ENCODE results near the gene UROS. TPM values are rescaled to one million over a fixed set of nuclear protein-coding genes. Genes with fewer than 3 reads are reported as not detected.

The UROS gene
- total RNA-seq, 1 experiment from 2014 or later = 116 TPM

DNA sequence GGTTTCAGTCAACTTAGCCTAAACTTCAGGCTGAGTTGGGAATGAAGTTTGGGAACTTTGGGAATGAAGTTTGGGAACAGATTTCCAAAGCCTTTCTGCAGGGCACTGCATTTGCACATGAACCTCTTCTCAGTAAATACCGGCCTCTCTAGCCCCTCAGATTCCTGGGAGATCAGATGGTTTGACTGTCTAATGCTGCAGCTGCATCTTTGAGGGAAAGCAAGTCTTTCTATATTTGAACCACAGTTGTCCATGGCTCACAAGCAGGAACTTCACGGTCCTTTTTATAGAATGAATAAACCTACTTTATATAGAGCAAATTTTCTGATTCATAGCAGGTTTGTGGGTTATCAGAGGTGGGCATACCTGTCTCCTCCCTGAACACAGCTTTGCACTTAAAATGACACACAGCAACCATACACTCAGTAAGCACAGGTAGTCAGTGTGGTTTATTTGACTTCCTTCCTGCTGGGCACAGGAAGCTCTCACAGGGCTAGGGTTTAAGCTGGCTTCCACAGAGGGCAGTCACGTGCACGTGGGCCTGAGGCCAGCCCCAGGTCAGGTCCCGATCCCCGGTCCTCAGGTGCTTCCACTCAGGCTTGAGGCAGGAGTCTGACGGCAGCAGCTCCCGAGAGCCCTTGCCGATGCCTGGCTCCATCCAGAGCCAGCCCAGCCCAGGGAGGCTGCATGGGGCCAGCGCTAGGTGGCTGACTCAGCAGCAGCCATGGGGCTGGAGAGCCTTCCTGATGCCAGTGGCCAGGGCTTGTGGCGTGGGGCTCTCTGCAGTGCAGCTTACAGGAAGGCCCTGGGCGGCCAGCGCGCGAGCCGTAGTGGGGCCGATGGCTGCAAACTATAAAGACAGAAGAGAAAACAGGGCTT lies 34.7 kb downstream of the UROS start:
- no peak for DNase-seq (ENCODE audit: low spot score)

DNA sequence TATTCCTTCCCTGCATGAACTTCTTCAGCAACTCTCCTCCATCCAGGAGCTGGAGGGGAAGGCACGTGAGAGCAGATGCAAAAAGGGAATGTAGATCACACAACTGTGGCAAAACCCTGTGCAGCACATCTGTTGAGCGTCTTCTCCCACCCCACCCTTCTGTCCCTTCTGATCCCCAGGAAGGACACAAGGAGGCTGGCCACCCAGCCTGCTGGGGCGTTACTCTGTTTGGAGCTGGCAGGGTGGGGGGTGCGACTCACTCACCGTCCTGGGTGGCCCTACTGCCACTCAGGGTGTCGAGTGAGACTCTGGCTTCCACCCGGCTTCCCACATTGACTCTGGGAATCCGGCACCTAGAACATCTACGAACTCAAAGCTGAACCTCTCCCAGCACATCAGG lies 37.3 kb downstream of the UROS start:
- no peak for DNase-seq (ENCODE audit: low spot score)

DNA sequence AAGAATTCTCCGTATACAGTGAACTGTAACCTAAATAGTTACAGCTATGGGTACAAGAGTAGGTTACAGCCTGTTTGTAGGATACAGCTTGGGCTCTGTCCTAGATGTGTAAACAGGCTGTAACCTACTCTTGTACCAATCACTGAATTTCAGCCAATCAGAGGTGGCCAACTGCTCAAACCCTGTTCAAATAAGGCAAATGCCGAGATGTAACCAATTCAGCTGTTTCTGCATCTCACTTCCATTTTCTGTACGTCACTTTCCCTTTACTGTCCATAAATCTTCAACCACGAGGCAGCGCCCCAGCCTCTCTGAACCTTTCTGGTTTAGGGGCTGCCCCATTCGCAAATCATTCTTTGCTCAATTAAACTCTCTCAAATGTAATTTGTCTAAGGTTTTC lies 39.1 kb downstream of the UROS start:
- no peak for DNase-seq (ENCODE audit: low spot score)

DNA sequence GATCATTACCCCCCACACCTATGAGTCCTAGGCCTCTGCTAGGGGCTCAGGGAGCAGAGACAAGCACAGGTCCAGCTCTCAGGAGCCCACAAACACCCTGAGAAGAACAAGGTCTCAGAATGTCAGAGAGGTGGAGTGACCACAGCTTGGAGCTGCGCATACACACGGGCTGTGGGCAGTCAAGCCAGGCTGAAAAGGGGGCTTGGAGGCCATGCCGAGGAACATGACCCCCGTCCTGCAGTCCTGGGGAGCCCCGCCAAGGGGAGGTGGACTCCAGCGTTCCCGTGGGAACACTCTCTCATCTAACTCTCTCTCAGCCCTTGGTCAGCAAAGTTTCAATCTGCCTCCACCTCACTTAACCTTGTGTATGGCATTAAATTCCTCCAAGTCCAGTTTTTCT lies 39.6 kb downstream of the UROS start:
- no peak for DNase-seq (ENCODE audit: low spot score)

DNA sequence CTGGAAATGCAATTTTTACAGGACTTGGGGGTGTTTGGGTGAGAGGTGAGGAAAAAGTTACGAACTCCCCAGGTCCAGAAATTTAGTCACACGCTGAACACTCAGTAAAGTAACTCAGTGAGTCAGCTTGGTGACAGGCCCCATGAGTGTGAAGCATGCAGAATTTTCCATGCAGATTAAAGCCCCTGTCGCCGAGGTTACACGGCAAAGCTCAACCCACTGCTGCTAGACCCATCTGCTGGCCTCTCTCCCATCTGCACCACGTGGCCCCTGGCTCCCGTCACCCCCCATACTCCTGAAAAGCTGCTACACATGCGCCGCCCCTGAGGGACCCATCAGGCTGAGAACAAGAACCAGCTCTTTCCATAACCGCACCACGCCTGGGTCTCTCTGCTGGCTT lies 40.4 kb downstream of the UROS start:
- DNase-seq (ENCODE audit: low spot score) = no peak

DNA sequence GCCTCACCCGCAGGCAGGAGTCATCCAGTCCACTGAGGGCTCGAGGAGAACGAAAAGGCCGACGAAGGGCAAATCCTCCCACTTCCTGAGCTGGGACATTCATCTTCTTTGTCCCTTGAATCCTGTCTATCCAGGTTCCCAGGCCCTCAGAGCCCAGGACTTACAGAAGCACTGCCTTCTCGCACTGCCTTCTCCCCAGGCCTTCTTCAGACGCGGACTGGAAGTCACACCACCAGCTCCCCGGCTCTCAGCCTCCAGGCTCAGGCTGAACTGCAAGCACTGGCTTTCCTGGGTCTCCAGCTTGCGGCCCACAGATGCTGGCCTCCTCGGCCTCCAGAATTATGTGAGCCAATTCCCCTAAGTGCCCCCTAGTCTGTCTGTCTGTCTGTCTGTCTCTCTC lies 41.0 kb downstream of the UROS start:
- DNase-seq (ENCODE audit: low spot score) = no peak

DNA sequence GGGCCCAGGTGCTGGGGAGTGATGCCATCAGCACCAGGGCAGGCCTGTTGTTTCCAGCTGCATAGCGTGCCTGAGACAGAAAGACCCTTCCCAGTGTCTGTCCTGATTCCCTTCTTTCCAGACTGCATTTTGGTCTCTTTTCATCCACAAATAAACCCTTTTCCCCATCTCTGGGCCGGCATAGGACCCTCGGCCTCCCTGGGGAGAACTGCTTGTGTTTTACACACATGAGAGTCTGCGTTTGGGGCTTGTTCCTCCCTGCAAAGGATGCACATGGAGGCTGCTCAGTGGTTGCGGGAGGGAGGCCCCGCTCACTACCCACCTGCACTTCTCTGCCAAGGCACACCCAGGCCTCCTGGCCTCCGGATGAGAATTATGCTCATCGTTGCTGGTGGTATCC lies 41.7 kb downstream of the UROS start:
- no peak for DNase-seq (ENCODE audit: low spot score)

DNA sequence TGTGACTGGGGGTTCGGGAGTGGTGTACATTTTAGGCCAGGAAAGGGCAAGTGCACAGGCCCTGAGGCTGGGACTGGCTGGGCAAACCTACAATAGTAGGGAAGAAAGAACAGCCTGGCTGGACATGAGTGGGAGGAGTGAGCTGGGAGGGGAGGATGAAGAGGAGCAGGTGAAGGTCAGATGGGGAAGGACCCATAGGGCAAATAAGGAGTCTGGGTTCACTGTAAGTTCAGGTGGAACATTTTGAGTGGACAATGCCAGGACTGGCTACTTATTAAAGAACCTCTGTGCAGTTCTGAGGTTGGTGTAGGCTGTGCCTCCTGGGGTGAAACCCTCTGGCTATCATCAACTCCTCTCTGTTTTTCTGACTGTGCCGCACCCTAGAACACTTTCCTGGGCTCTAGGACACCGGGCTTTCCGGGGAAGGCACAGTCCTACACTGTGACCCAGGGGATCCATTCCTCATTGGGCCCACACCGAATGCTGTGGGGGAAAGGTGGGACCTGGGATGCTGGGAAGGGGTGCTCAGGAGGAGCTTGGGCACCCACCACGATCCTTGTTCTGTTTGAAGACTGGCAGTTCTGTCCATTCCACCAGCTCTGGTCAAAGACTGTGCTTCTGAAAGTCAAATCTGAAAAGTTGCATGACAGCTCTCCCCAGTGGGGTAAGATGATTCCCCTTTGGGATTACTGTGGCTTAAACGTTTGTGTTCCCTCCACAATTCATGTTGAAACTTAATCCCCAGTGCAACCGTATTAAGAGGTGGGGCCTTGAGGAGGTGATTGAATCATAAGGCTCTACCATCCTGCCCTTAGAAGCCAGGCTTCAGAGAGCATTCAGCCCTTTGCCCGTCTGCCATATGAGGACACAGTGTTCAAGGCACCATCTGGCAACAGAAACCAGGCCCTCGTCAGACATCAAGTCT lies 43.4 kb downstream of the UROS start:
- DNase-seq (ENCODE audit: low spot score) = no peak

DNA sequence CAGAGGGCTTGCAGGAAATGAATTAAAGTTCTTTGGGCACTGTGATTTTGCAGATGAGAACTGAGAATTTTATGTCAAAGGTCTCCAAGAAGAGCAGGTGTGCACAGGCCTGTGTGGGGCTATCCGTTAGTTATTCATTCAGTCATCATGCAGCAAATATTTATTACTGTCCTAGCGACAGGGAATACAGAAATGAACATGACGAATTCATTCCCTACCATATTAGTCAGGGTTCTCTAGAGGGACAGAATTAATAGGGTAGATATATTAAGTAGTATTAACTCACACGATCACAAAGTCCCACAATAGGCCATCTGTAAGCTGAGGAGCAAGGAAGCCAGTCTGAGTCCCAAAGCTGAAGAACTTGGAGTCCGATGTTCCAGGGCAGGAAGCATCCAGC lies 44.5 kb downstream of the UROS start:
- no peak for DNase-seq (ENCODE audit: low spot score)

DNA sequence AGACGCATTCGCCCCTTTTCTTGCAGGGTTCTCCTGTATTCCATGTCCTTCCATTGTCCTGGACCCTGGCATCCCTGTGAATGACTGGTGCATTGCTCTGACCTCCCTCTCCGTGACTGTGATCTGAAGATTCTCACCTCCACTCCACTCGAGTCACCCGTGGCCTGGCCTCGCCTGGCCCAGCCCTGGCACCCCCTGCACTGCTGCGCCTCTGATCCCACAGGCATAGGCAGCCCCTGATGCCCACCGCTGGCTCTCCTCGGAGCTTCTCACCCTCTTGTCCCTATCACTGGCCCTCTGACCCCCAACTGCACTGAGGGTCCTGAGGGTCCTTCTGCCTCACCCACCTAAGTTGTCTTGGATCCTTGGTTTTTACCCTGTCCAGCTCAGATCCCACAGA lies 45.3 kb downstream of the UROS start:
- DNase-seq (ENCODE audit: low spot score) = no peak

DNA sequence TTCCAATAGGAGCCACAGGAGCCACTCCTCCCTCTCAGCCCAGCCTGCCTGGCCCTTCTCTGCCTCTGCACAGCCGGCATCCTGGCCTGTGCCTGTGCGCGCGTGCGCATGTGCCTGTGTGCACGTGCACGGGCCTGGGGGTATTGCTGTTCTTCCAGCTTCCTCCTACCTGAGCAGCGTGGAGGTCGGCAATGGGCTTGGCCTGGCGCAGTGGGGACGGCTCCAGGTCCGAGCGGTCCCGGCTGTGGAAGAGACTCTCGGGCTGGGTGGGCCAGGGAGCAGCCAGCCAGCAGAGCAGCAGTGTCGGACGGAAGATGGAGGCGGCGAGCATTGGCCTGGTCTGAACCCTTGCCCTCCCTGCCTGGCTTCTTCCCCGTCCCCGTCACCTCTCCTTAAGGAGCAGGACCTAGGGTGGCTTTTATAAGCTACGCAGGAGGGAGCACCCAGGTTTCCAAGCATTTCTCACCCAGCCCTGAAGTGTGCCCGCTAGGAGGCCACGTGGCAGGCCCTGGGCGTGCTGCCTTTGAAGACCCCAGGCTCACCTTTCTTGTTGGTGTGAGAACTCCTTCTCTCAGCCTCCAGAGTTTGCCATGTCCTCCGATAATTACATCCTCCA lies 47.5 kb downstream of the UROS start, which contains the start of gene MMP21:
MMP21 (minus strand) TSS at position 331 of the 616 bp plus-strand sequence; CDS start at position 331, 0 bp downstream.
- DNase-seq (ENCODE audit: low spot score) = no peak

DNA sequence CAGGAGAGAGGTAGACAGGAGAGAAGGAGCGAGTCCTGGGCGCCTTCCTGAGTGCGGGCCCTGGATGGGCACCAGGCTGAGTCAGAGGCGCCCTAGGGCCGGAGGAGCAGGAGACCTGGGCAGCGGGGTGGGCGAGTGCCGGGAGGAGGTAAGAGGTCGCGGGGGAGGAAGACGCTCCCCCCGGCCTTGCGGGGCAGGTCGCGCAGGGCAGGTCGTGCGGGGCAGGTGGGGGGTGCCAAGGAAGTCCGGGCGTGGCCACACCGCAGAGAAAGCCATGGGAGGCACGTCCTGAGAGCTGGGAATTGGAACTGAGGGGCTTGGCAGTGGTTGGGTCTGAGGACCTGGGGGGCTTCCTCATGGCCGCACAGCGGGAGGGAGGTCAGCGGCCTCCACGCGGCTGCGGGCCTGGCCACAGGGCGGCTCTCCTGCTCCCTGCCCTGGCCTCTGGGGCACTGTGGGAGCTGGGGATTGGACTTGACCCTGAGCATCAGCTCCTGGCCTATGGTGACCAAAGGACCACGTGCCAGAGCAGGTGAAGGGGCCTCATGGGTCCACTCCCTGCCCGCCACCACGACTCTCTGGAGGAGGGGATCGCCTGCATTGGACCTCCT lies 48.4 kb downstream of the UROS start:
- no peak for DNase-seq (ENCODE audit: low spot score)

DNA sequence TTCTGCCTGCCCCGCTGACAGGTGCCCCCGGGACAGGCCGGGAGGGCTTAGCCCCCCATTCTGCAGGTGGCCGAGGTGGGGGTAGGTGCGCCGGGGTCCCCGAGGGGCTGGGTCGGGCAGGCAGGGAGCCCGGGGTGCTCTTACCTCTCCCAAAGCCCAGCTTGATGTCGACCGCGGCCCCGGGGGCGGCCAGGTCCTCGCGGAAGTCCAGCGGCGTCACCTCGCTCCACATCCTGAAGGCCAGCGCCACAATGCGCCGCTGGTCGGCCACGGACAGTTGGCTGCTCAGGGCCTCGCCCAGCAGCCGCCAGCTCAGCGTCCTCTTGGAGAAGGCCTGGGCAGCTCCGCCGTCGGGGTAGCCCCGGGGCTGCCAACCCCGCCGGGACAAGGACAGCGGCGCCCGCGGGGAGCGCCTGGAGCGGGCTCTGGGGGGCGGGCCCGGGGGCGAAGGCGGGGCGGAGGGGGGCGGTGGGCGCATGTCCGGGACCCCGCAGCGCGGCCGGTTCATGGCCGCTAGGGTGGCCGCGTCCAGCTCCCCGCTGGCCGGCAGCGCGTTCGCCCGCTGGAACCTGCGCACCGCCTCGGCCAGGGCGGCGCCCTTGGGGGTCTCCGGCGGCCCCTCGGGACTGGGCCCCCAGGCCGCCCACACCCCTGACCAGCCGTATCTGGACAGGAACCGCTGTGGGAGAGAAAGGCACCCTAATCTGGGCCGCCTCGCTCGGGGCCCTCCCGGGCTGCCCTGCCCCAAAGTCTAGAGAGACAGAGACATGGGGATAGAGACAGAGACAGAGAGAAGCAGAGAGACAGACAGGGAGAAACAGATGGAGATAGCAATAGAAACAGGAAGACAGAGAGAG lies 49.1 kb downstream of the UROS start:
- no peak for DNase-seq (ENCODE audit: low spot score)

DNA sequence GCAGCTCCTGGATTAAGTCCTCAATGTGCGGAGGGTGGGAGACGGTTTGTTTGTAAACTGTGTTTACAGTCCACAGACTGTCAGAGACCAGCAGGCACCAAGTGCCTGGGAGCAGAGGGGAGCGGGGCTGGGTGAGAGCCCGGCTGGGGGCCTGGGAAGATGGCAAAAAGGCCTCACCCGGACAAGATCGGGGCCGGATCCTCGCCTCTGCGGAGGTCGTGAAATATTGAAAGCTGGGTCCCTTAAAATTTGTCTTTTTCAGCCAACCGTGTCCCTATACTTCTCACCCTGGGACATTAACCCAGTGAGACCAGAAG lies 50.2 kb downstream of the UROS start:
- no peak for DNase-seq (ENCODE audit: low spot score)

DNA sequence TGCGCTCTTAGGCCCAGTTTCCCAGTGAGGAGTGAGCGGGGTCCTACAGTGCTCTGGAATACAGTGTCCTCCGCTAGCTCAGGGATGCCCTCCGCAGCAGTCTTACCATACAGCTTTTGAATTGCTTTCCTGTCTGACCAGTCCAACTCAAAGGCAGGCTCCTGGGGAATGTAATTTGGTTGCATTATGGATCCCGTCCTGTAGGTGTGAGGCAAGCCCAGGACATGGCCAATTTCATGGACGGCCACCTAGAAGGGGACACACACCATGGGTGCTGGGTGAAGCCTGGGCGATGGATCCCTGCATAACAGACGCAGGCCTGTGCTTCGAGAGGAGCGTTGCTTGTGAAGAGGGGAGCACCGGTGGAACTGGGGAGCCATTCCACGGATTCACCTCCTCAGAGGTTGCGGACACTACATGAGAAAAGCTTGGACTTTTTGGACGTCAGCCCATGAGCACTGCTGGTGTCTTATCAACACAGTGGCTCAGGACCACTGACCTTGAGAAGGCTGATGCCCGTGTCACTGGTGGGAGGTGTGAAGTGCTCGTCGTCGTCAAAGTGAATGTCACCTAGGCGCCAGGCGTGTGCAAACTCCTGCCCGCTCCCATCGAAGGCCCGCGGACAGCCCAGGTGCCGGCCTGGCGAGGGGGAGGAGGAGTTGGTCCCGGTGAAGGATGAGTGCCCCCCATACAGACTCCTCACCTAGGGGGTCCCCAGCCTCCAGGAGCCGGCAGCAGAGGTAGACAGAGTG lies 50.8 kb downstream of the UROS start:
- no peak for DNase-seq (ENCODE audit: low spot score)

DNA sequence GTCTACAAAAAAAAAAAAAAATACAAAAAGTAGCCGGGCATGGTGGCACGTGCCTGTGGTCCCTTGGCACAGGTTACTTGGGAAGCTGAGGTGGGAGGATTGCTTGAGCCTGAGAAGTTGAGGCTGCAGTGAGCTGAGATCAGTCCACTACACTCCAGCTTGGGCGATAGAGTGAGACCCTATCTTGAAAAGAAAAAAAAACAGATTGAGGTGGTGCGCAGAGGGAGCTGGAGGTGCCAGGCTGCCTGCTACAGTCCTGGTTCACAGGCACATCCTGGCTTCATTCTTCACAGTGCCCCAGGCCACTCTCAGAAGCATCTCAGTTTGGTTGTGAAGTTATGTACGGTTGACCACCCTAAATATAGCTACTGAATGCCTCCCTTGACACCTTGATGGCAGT lies 52.2 kb downstream of the UROS start:
- no peak for DNase-seq (ENCODE audit: low spot score)

DNA sequence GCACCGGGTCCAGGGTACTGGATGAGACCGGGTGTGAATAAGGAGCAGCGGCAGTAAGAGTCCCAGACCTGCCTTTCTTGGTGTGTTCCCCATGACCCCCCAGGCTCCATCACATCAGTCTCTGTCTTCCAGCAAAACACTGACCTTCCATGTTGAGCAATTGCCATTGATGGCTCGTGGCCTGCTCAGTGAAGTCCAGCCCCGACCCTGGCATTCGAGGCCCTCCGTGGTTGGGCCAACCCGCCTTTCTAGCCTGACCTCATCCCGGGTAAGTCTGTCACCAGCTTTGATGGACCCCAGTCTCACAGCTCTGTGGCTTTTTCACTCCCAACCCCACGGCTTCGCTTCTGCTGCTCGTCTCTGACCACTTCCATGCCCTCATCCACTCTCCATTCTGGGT lies 53.9 kb downstream of the UROS start:
- DNase-seq (ENCODE audit: low spot score) = no peak

DNA sequence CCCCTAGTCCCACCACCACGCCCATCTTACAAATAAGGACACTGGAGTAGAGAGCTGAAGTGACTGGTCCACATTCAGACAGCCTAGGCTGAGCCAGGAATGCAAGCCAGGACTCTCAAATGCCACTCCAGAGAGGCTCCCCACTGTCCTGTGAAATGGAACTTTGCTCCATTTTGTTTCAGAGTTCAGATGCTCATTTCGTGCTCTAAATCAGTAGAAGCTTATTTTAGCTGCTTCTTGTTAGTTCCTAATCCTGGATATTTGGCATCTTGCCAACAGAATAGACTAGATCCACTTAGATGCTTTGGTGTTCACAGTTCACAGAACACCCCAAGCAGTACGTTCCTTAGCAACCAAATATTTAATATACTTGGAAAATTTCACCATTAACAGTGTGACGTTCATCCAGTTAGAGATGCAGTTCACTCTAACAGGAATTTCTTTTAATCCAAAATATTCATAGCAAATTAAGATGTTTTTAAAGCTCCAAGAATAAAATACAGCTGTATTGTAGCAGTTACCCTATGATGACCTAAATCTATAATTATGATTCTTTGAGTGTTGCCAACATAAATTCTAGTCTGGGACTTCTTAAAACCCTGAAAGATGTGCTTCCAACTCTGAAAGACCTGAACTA lies 54.7 kb downstream of the UROS start:
- no peak for DNase-seq (ENCODE audit: low spot score)

DNA sequence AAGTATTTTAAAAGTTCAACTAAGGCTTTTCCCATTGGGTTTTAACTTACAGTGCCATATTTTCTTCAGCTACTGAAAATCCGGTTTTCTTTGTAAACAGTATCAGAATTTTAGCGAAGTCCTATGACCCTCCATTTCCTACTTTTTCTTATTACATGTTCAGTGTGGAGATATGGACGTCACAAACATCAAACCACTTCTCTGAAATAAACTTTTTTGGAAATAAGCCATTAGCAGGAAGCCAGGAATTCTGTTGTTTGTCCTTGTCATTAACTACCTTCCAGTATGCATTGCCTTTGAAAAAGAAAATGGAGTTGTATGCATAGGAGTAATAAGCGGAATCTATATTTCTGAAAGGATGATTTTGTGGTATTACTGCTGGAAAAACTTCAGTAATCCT lies 56.5 kb downstream of the UROS start:
- DNase-seq (ENCODE audit: low spot score) = no peak

DNA sequence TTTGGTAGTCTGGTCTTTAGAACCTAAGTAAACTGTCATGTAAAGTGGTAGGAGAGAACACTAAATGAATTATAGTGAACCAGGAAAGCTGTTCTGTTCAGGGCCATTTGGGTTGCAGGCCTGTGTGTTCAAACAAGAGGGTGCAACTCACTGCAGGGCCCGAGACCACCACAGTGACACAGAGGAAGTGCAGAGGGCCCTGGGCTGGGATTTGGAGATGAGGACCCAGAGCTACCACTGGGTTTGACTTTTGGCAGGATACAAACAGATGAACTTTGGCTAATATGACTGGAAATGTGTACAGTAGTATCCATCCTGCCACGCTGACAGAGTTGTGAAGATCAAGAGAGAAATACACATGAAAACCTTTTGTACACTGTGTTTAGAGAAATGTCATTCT lies 57.2 kb downstream of the UROS start:
- no peak for DNase-seq (ENCODE audit: low spot score)

Measured in H4 (cell line).